Measurements from ENCODE around the gene BZW1. TPM values are rescaled to one million over a fixed set of nuclear protein-coding genes. Genes with fewer than 3 reads are reported as not detected.
A peak's percentile ranks its signal among the peaks of the same experiment; 100 is the strongest.

The BZW1 gene
- total and polyA plus RNA-seq, 7 donors, result 52.5 to 223 (median 120) TPM

DNA sequence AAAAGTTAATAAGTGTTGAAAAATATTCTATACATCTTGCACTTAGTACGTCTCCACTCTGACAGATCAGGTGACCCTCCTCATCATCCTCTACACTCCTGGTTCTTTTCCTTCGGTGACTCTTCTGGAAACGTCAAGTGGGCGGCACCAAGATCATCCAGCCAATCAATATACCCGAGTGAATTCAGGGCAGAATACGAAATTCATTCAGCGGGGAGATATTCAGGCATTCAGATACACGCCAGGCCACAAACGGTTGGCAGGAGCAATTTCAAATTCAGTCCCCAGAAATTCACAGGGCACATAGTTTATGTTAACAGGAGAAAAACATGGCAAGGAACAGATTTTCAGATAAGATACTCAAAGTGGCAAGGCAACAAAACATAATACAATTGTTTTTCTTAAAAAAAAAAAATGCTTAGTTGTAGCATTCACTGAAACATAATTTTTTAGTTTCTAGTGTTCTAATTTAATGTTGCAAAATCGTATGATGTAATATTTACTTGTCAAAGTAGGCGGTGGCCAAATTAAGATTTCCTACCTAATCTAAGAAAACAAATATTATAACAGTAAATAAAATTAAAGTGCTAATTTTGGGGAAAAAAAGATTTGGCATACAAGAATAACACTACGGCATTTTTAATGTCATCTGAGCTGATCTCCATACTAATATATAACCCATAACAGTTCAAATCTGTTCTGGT lies 48.5 kb downstream of the BZW1 start:
- DNase-seq (no peak), ATAC-seq (no peak)
- intact Hi-C loops (cut with DNase I), result loop anchor here in 1 of 2 donors (5.0 kb wide), 1 partner anchor 48 kb away; the partner anchor contains the start of gene BZW1
- TF ChIP-seq, protein P1, sequence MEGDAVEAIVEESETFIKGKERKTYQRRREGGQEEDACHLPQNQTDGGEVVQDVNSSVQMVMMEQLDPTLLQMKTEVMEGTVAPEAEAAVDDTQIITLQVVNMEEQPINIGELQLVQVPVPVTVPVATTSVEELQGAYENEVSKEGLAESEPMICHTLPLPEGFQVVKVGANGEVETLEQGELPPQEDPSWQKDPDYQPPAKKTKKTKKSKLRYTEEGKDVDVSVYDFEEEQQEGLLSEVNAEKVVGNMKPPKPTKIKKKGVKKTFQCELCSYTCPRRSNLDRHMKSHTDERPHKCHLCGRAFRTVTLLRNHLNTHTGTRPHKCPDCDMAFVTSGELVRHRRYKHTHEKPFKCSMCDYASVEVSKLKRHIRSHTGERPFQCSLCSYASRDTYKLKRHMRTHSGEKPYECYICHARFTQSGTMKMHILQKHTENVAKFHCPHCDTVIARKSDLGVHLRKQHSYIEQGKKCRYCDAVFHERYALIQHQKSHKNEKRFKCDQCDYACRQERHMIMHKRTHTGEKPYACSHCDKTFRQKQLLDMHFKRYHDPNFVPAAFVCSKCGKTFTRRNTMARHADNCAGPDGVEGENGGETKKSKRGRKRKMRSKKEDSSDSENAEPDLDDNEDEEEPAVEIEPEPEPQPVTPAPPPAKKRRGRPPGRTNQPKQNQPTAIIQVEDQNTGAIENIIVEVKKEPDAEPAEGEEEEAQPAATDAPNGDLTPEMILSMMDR (IDR thresholded peaks at IDR 0.05), result no peak
- H3K4me1 ChIP-seq, result peaks cover 49% of the 10 kb centered on the region
- H3K9me3 ChIP-seq, result no peaks in the 10 kb centered on the region
- no peaks in the 10 kb centered on the region for H3K27me3 ChIP-seq (ENCODE audit: insufficient read depth in 3 of 3, low read length in 2 of 3)
- H3K36me3 ChIP-seq (ENCODE audit: insufficient read depth in 1 of 2, low read depth in 1 of 2), result peaks cover 8 to 73% of the 10 kb centered on the region in 2 donors
- WGBS, 3 donors, result 12 to 20% (median 15%) methylated on average over 12 of the region's 12 CpGs
- peak overlapping the region; percentile 100 for H3K27ac ChIP-seq
- H3K4me3 ChIP-seq, result peak overlapping the region; percentile 84

DNA sequence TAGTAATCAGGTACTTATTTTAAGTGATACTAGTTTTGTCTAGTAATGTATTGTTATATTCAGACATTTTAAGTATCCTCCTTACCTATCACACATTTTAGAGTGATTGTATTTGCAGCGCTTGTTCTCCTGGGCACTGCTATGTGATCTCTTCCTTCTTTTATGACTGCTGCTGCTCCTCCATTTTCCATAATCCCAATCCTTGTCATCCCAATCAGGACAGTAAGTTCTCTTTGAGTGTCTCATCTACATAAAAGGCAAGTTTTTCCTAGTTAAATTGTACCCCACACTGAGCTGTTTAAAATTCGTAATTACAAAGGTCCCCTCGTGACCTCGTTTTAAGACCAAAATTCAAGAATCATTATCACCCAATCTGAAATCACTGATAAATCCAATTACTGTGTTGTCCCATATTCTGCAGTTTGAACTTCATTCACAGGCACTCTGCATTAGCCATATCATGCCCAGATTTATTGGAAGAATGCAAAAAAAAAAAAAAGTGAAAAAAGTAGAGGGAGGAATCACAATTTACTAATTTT lies 50.0 kb downstream of the BZW1 start:
- intact Hi-C loops (cut with DNase I), result loop anchor here in 1 of 2 donors (5.0 kb wide), 1 partner anchor 49 kb away; the partner anchor contains the start of gene BZW1
- no peak for DNase-seq
- no peaks in the 10 kb centered on the region for H3K9me3 ChIP-seq
- H3K27ac ChIP-seq, result peak overlapping the region; percentile 100
- H3K4me3 ChIP-seq, result peak overlapping the region; percentile 84
- peaks cover 5 to 58% of the 10 kb centered on the region in 2 donors for H3K36me3 ChIP-seq (ENCODE audit: insufficient read depth in 1 of 2, low read depth in 1 of 2)
- H3K4me1 ChIP-seq, result peaks cover 52% of the 10 kb centered on the region
- no peak for ATAC-seq
- 3 to 9% (median 3%) methylated on average over 4 of the region's 4 CpGs for WGBS, 3 donors
- no peaks in the 10 kb centered on the region for H3K27me3 ChIP-seq (ENCODE audit: insufficient read depth in 3 of 3, low read length in 2 of 3)
- TF ChIP-seq, protein P1 (IDR thresholded peaks at IDR 0.05), result no peak

DNA sequence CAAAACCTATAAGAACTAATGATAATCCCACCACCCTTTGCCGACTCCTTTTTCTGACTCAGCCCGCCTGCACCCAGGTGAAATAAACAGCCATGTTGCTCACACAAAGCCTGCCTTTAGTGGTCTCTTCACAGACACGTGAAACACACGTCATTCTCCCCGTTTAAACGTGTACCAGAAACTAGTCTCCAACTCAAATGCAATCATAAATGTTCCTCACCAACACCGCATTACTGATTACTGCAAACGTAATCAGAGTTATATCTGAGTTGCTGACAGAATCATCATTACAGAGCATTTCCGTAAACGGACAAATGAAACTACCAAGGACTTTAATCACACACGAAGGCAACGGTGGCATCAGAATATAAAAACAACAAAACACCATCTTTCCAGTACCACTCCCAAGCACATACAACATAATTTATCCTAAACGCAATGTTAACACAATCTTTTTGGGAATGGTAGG lies 50.9 kb downstream of the BZW1 start:
- Histone ChIP-seq H3K27ac (peak overlapping the region; percentile 100), H3K36me3 (ENCODE audit: insufficient read depth in 1 of 2, low read depth in 1 of 2) (peaks cover 0 to 49% of the 10 kb centered on the region in 2 donors), H3K27me3 (ENCODE audit: insufficient read depth in 3 of 3, low read length in 2 of 3) (no peaks in the 10 kb centered on the region), H3K4me1 (peaks cover 47% of the 10 kb centered on the region), H3K9me3 (no peaks in the 10 kb centered on the region), H3K4me3 (peak overlapping the region; percentile 84)
- no peak for DNase-seq
- peak in 3 of 4 donors; percentile 3 to 30 (median 28) for ATAC-seq
- WGBS, 3 donors, result 0 to 1% (median 0%) methylated on average over 13 of the region's 13 CpGs
- intact Hi-C loops (cut with DNase I), result loop anchor here in 1 of 2 donors (5.0 kb wide), 1 partner anchor 50 kb away; the partner anchor contains the start of gene BZW1
- TF ChIP-seq, protein P1 (IDR thresholded peaks at IDR 0.05), result no peak

DNA sequence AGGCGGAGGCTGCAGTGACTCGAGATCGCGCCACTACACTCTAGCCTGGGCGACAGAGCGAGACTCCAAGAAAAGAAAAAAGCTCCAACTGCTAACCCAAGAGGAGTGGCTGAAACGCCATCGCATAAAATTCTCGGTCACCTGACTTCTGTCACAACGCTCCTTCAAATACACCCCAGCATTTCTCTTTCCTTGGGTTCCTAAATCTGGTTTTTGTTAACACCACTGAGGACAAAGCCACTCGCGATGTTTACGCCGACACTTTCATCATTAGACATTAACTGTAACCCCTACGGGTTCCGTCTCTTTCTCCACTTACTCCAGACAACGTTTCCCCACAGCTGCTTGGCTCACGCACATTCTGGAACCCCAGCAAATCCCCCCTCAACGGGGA lies 52.1 kb downstream of the BZW1 start:
- peak overlapping the region; percentile 84 for H3K4me3 ChIP-seq
- peaks cover 35% of the 10 kb centered on the region for H3K4me1 ChIP-seq
- DNase-seq, result no peak
- peaks cover 0 to 37% of the 10 kb centered on the region in 2 donors for H3K36me3 ChIP-seq (ENCODE audit: insufficient read depth in 1 of 2, low read depth in 1 of 2)
- intact Hi-C loops (cut with DNase I), result loop anchor here (2.0 to 5.0 kb wide), 2 partner anchors 51 to 53 kb away; partner anchors contain the start of gene BZW1 (in 2 of the 2)
- TF ChIP-seq, protein P1 (IDR thresholded peaks at IDR 0.05), result no peak
- 0% methylated on average over 19 of the region's 19 CpGs for WGBS, 3 donors
- no peaks in the 10 kb centered on the region for H3K9me3 ChIP-seq
- peak overlapping the region; percentile 100 for H3K27ac ChIP-seq
- H3K27me3 ChIP-seq (ENCODE audit: insufficient read depth in 3 of 3, low read length in 2 of 3), result no peaks in the 10 kb centered on the region
- ATAC-seq, result peak in 3 of 4 donors; percentile 6 to 30 (median 10)
